ENCODE results near the gene STARD3.

- TF ChIP-seq CBX2 (IDR thresholded peaks at IDR 0.05; ENCODE audit: borderline replicate concordance, low read depth) (no peak), CTCF (IDR thresholded peaks at IDR 0.05) (no peak), EHMT2 (IDR thresholded peaks at IDR 0.05; ENCODE audit: low read depth) (no peak), POLR2AphosphoS2 (conservative IDR thresholded peaks at IDR 0.05; ENCODE audit: low read length) (no peak), REST (IDR thresholded peaks at IDR 0.05) (no peak), EP300 (IDR thresholded peaks at IDR 0.05) (no peak), CEBPB (IDR thresholded peaks at IDR 0.05) (no peak), HEYL (CRISPR knock-in tag; IDR thresholded peaks at IDR 0.05) (no peak)
These were observed 57.6 kb downstream of the STARD3 start for GRCh38 chr17:39694593-39694992.
